DND-41 (cell line): Measurements from ENCODE around the gene TRERF1.

Source experiments
- ATAC-seq: fragments of 200-7000 bp; cut with Tn5 transposase; 3 replicates; pipeline ENCODE4 v1.9.1; 2021; ENCODE audit warnings: low read depth; ENCODE audit not compliant: insufficient read depth
- DNase-seq: peaks from one replicate; pipeline ENCODE4 v3.0.0-alpha.2; 2020
- H2AFZ ChIP-seq: 2 replicates; pipeline ENCODE4 v1.6.0; 2012; ENCODE audit warnings: low read depth, low read length
- H3K27ac ChIP-seq: 2 replicates; pipeline ENCODE4 v1.5.1; 2012; ENCODE audit warnings: low read length, inconsistent platforms
- H3K27me3 ChIP-seq: fragments of 200-600 bp; sonication (generic); 2 replicates; pipeline ENCODE4 v1.6.0; 2012; ENCODE audit warnings: low read length, mild to moderate bottlenecking, inconsistent platforms; ENCODE audit not compliant: insufficient read depth, poor library complexity
- H3K36me3 ChIP-seq: 2 replicates; pipeline ENCODE4 v1.5.1; 2012; ENCODE audit warnings: low read length, inconsistent platforms; ENCODE audit not compliant: insufficient read depth
- H3K4me1 ChIP-seq: 2 replicates; pipeline ENCODE4 v1.5.1; 2012; ENCODE audit warnings: mild to moderate bottlenecking, low read length; ENCODE audit not compliant: insufficient read depth
- H3K4me2 ChIP-seq: 2 replicates; pipeline ENCODE4 v1.6.0; 2012; ENCODE audit warnings: mild to moderate bottlenecking, moderate library complexity, low read length, inconsistent platforms; ENCODE audit not compliant: insufficient read depth
- H3K4me3 ChIP-seq, 2 experiments: fragments of 200-600 bp in 1 of 2; shearing (Covaris generic) in 1 of 2; 2 replicates each; pipeline ENCODE4 v1.5.1; 2012 to 2016; ENCODE audit warnings: inconsistent platforms in 2 of 2, low read length in 2 of 2, mild to moderate bottlenecking in 2 of 2, low read depth in 1 of 2, moderate library complexity in 1 of 2
- H3K79me2 ChIP-seq: 2 replicates; pipeline ENCODE4 v1.6.0; 2012; ENCODE audit warnings: low read length, inconsistent platforms; ENCODE audit not compliant: insufficient read depth
- H3K9ac ChIP-seq: 2 replicates; pipeline ENCODE4 v1.6.0; 2012; ENCODE audit warnings: low read depth, mild to moderate bottlenecking, inconsistent platforms, low read length, moderate library complexity
- H3K9me3 ChIP-seq: 2 replicates; pipeline ENCODE4 v1.5.1; 2012; ENCODE audit warnings: low read length, moderate library complexity, mild to moderate bottlenecking, inconsistent platforms; ENCODE audit not compliant: insufficient read depth, severe bottlenecking
- H4K20me1 ChIP-seq: 2 replicates; pipeline ENCODE4 v1.6.0; 2012; ENCODE audit warnings: low read length; ENCODE audit not compliant: insufficient read depth
- CTCF ChIP-seq: IDR thresholded peaks from 2 replicates; pipeline ENCODE4 v1.5.1; 2012; ENCODE audit warnings: borderline replicate concordance, low read length, moderate library complexity, mild to moderate bottlenecking; ENCODE audit not compliant: poor library complexity, severe bottlenecking; ENCODE audit errors: extremely low read depth
- EZH2 ChIP-seq: IDR thresholded peaks from 3 replicates; pipeline ENCODE4 v1.6.1; 2012; ENCODE audit warnings: borderline replicate concordance, low read depth, mild to moderate bottlenecking, moderate library complexity, low read length, inconsistent platforms; ENCODE audit not compliant: severe bottlenecking

TRERF1 gene

GRCh38 chr6:42278131-42278853 lies 173.4 kb downstream of the TRERF1 start:
- Histone ChIP-seq H3K27me3 (no peaks in the 10 kb centered on the region), H4K20me1 (peaks cover 3% of the 10 kb centered on the region; the same call in 1 of the 2 replicates), H3K79me2 (no peaks in the 10 kb centered on the region), H3K36me3 (no peaks in the 10 kb centered on the region), H3K4me1 (peaks cover 12% of the 10 kb centered on the region), H2AFZ (no peak overlapping the region), H3K9ac (no peak overlapping the region), H3K4me3 (no peak overlapping the region), H3K9me3 (no peaks in the 10 kb centered on the region), H3K4me2 (no peak overlapping the region), H3K27ac (0 out of 2 replicates have a peak overlapping the region, but pooled peaks have one; percentile 3)
- ATAC-seq (peak; percentile 93), DNase-seq (peak; percentile 29)
- TF ChIP-seq EZH2, result no peak
- TF ChIP-seq CTCF, result no peak

GRCh38 chr6:42276034-42276890 lies 175.5 kb downstream of the TRERF1 start:
- Histone ChIP-seq H3K27me3 (no peaks in the 10 kb centered on the region), H3K36me3 (no peaks in the 10 kb centered on the region), H3K9ac (no peak overlapping the region), H4K20me1 (peaks cover 3% of the 10 kb centered on the region; the same call in 1 of the 2 replicates), H3K4me2 (no peak overlapping the region), H3K4me1 (peaks cover 12% of the 10 kb centered on the region), H3K27ac (no peak overlapping the region), H2AFZ (no peak overlapping the region), H3K9me3 (no peaks in the 10 kb centered on the region), H3K4me3 (no peak overlapping the region), H3K79me2 (no peaks in the 10 kb centered on the region)
- no peak for DNase-seq
- no peak for ATAC-seq
- TF ChIP-seq CTCF (no peak), EZH2 (no peak)

GRCh38 chr6:42275376-42276033 lies 176.2 kb downstream of the TRERF1 start:
- TF ChIP-seq EZH2 (no peak), CTCF (no peak)
- Histone ChIP-seq H3K27ac (no peak overlapping the region), H3K79me2 (no peaks in the 10 kb centered on the region), H4K20me1 (peaks cover 3% of the 10 kb centered on the region; the same call in 1 of the 2 replicates), H3K4me1 (peaks cover 12% of the 10 kb centered on the region), H3K9ac (no peak overlapping the region), H3K4me2 (no peak overlapping the region), H3K9me3 (no peaks in the 10 kb centered on the region), H3K4me3 (no peak overlapping the region), H3K27me3 (no peaks in the 10 kb centered on the region), H2AFZ (no peak overlapping the region), H3K36me3 (no peaks in the 10 kb centered on the region)
- DNase-seq (no peak), ATAC-seq (no peak)
